HG03103 (cell line): ENCODE measurements around the gene CREB3L2.
"Not testable (repeated sequence)": the region's sequence is repeated elsewhere in the genome, so short reads cannot be mapped to it uniquely, and the experiment has no call there.

Experiments used
- ATAC-seq: cut with Tn5 transposase; IDR thresholded peaks from one replicate; pipeline ENCODE4 v1.9.1; 2021; ENCODE audit warnings: low read depth; ENCODE audit not compliant: unreplicated experiment

Gene CREB3L2

GRCh38 chr7:137975768-137976167, 26.1 kb downstream of the CREB3L2 start:
- no peak for ATAC-seq

- ATAC-seq: no peak
Observed at GRCh38 chr7:137975221-137975620, 26.7 kb downstream of the CREB3L2 start.

GRCh38 chr7:137974766-137975165, 27.1 kb downstream of the CREB3L2 start:
- no peak for ATAC-seq

DNA sequence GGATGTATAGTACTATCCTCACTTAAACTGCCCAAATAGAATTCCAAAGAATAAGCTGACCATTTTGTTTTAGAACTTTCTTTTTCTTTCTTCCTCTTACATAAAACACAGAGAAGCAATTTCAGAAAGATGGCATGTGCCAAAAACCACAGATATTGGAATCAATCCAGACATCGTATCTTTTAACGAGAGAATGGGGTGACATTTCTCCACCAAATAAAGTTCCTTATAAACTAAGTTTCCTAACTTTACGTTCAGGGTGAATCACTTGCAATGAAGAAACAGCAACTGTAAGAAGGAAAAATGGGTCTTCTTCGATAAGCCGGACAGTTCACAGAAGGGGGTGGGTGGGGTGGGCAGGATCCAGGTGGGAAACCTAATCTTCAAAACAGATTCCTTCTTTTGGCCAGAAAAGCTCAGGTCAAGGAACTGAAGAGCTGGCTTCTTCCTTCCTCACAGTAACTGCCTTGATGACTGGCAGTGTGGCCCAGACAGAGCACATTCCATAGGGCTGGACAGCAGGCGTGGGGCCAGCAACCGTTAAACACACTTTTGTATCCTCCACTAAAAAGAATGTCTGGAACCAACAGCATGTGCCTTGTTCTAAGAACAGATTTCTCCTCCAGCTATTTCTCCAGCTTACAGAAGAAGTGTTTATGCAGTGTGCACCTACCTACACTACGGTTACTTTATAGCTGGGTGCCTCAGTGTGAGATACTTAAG, 31.5 kb downstream of the CREB3L2 start:
- no peak for ATAC-seq

DNA sequence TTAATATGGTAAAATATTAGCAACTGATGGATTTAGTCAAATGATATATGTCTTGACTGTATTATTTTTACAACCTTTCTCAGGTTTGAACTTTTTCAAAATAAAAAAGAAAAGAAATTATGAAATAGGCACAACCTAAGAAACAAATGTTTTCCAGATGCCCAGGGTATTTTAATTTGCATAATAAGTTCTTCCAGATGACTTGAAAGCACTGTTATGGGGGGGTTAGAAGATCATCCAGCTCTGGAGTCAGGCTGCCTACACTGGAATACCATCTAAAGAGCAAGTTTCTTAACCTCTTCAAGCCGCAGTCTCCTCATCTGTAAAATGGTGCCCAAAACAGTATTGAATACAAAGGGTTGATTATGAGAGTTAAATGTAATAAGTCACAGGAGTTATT, 32.1 kb downstream of the CREB3L2 start:
- no peak for ATAC-seq

DNA sequence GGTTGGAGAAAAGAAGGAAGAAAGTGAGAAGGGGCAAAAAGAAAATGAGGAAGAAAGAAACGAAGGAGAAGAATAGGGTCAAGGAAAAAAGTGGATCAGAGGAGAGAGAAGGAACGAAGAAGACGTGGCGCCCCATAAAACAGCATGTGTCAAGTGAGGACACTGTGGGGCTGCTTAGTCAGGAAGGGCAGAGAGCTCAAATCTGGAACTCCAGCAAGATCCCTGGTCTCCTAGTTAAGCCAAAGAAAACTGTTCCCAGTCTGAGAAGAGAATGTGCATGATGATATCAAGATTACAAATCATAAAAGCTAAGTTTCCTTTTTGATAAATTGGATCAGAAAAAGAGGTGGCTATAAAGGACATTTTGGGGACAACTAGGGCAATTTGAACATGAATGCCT, 33.0 kb downstream of the CREB3L2 start:
- no peak for ATAC-seq

DNA sequence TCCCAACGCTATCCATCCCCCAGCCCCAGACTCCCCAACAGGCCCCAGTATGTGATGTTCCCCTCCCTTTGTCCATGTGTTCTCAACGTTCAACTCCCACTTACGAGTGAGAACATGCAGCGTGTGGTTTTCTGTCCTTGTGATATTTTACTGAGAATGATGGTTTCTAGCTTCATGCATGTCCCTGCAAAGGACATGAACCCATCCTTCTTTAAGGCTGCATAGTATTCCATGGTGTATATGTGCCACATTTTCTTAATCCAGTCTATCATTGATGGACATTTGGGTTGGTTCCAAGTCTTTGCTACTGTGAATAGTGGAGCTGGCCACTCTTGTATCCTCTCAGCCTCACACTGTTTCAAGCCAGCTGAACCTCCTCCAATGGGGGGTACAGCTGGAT, 33.5 kb downstream of the CREB3L2 start:
- not testable (repeated sequence) for ATAC-seq

- ATAC-seq: no peak
Observed at GRCh38 chr7:137967143-137968018, 34.5 kb downstream of the CREB3L2 start.

DNA sequence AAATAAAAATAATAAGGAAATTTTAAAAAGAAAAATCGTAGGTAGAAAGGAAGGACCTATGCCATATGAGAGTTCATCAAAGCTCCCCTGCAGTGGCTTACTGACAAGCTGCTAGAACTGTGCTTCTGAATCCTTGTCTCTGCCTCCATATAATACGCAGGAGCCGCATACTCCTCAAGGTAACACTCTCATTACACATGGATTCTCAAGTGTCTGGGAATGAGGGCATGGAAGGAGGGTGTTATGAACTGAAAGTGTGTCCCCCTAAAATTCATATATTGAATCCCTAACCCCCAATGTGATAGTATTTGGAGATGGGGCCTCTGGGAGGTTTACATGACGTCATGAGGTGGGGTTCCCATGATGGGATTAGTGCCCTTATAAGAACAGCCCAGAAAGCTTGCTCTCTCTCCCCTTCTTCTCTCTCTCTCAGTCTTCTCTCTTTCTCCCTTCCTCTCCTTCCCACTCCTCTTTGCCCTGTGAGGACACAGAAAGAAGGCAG, 35.2 kb downstream of the CREB3L2 start:
- ATAC-seq: no peak

DNA sequence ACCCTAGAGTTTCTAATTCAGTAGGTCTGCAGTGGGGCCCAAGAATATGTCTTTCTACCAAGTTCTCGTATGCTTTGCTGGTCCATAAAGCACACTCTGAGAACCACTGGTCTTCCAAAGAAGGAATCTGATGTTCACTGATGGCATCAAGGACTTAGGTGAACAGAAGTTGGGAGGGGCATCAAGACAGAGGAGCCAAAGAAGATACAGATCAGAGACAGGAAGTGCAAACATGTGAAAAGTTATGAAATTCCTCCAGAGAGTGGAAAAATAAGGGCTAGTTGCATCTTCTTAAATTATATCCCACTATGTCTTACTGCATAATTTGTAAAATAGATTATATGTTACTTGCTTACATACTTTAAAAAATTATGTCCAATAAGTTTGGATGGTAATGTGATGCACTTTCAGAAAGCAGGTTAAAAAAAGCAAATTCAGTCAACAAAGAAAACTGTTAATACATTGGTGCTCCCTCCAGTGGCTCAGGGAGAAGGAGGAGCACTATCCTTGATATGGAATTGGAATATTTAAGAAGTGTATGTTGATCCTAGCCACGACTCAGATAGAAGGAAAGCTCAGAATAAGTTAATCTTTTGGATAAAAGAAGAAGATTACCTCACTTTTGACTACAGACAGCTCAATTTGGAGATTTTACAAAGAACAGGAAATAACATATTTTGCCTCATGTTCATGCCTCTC, 35.8 kb downstream of the CREB3L2 start:
- no peak for ATAC-seq

DNA sequence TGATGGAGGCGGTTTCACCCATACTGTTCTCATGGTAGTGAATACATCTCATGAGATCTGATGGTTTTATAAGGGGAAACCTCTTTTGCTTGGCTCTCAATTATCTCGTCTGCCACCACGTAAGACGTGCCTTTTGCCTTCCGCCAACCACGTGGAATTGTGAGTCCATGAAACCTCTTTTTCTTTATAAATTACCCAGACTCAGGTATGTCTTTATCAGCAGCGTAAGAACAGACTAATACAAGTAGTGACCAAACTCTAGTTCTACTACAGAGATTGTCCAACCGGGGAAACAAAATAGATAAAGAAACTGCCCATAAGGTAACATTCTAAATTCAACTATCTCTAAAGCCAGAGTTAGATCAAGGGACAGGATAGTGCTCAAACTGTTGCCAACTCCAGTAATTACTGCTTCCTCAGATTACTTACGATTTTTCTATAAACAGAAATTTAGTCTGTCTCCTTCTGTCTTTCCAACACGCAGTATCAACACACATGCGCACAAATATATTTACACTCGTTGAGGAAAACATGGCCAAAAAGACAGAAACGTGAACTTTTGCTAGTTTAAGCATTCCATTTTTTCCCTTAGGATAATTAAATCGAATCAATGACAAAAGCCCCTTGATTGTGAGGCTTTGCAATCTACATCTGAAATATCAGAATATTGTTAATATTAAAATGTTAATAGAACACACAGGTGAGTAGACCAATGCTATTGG, 36.9 kb downstream of the CREB3L2 start:
- ATAC-seq: no peak

DNA sequence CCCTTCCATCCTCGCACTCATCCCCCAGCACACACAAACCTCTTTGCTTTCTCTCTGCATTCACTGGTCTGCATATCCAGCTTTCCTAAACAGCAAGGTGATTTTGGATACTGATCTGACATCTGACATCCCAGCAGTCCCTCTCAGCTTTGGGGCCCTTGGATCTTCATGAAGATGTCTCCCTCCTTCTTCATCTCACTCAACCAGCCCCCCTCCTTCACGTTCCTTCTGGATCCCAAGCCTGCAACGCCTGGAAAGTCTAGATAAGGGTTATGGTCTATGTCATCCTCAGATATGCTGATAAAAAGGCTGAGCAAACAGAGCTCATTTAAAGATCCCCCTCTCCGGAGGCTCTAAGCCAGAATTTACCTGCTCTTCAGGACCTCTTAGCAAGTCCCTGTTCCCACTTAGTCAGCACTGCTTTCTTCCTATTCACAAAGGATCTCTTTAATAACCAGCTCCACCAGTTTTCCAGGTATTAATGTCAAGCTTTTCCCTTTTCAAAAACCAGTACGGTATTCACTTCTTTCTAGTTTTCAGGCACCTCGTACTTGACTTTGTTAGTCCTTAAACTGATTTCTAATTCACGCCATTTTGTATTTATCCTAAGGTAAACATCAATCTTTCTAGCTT, 38.9 kb downstream of the CREB3L2 start:
- ATAC-seq: no peak

- ATAC-seq: no peak
Observed at GRCh38 chr7:137962491-137962874, 39.4 kb downstream of the CREB3L2 start.

GRCh38 chr7:137961200-137962177, 40.4 kb downstream of the CREB3L2 start:
- ATAC-seq: peak; percentile 69

GRCh38 chr7:137960020-137960419, 41.9 kb downstream of the CREB3L2 start:
- ATAC-seq: no peak

- no peak for ATAC-seq
Observed at GRCh38 chr7:137958470-137959431, 43.1 kb downstream of the CREB3L2 start.

GRCh38 chr7:137957887-137958286, 44.0 kb downstream of the CREB3L2 start:
- no peak for ATAC-seq

DNA sequence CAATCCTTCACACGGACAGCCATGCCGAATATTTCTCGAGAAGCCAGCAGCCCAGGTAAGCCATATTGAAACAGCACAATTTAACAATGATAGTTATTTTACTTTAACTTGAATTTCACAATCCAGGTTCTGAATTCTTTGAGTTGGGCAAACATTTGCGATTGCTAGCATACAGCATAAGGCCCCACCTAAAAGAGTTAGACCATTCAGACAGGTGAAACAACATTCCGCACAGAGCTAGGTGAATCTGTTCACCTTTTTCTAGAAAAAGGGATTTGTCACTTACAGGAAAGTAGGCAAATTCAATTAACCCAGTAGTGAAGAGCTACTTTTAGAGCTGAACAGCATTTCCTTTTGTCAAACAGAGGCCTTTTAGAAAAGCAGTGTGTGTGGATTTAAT, 45.3 kb downstream of the CREB3L2 start:
- no peak for ATAC-seq
